Measurements from ENCODE around the gene DIAPH2. TPM values are rescaled to one million over a fixed set of nuclear protein-coding genes. Genes with fewer than 3 reads are reported as not detected.

The DIAPH2 gene
- total RNA-seq, 4 donors from 2014 or later: 36.6 to 78.3 (median 41.4) TPM

- no peak for DNase-seq (ENCODE audit: low spot score)
- TF ChIP-seq CTCF (IDR thresholded peaks at IDR 0.05): no peak
- ATAC-seq (ENCODE audit: low FRiP score): no peak
Measured at GRCh38 chrX:97284531-97284930, 599.9 kb downstream of the DIAPH2 start.

GRCh38 chrX:97290199-97290598 lies 605.6 kb downstream of the DIAPH2 start:
- TF ChIP-seq CTCF (IDR thresholded peaks at IDR 0.05): no peak
- ATAC-seq (ENCODE audit: low FRiP score) (no peak), DNase-seq (ENCODE audit: low spot score) (no peak)

GRCh38 chrX:97294041-97294440 lies 609.4 kb downstream of the DIAPH2 start:
- no peak for TF ChIP-seq CTCF (IDR thresholded peaks at IDR 0.05)
- DNase-seq (ENCODE audit: low spot score) (no peak), ATAC-seq (ENCODE audit: low FRiP score) (no peak)

GRCh38 chrX:97295954-97296353 lies 611.3 kb downstream of the DIAPH2 start:
- no peak for ATAC-seq (ENCODE audit: low FRiP score)

GRCh38 chrX:97306771-97307470 lies 622.3 kb downstream of the DIAPH2 start:
- DNase-seq (ENCODE audit: low spot score) (no peak), ATAC-seq (ENCODE audit: low FRiP score) (no peak)
- TF ChIP-seq CTCF (IDR thresholded peaks at IDR 0.05): no peak

More at GRCh38 chrX:97295954-97296353, 611.3 kb downstream of the DIAPH2 start:
- no peak for TF ChIP-seq CTCF (IDR thresholded peaks at IDR 0.05)
- no peak for DNase-seq (ENCODE audit: low spot score)

GRCh38 chrX:97308171-97308570 lies 623.5 kb downstream of the DIAPH2 start:
- TF ChIP-seq CTCF (IDR thresholded peaks at IDR 0.05): no peak
- ATAC-seq (ENCODE audit: low FRiP score) (no peak), DNase-seq (ENCODE audit: low spot score) (no peak)

- no peak for TF ChIP-seq CTCF (IDR thresholded peaks at IDR 0.05)
- no peak for ATAC-seq (ENCODE audit: low FRiP score)
- no peak for DNase-seq (ENCODE audit: low spot score)
Measured at GRCh38 chrX:97309487-97310116, 625.0 kb downstream of the DIAPH2 start.
